ENCODE data around the gene LMAN1. TPM values are rescaled to one million over a fixed set of nuclear protein-coding genes. Genes with fewer than 3 reads are reported as not detected.

Gene LMAN1
- total and polyA plus RNA-seq, 2 donors (not counting 3 experiments of a cell fraction or from before 2014, with no cell fraction given): 43.8 to 92.5 TPM

GRCh38 chr18:59340312-59340711 is 18.8 kb downstream of the LMAN1 start:
- dilution Hi-C loops (cut with MboI; ENCODE audit: extremely low pct_ligation_motif_present, low sequenced_read_pairs): no loop called here

More at GRCh38 chr18:59340312-59340711, 18.8 kb downstream of the LMAN1 start:
- Histone ChIP-seq H3K36me3 (ENCODE audit: control insufficient read depth in 2 of 2, extremely low read depth in 1 of 2, insufficient read depth in 2 of 2, low read length in 2 of 2) (peaks cover 13 to 16% of the 10 kb centered on the region in 2 experiments), H3K27me3 (ENCODE audit: control insufficient read depth in 2 of 2, insufficient read depth in 2 of 2, low read length in 2 of 2) (no peaks in the 10 kb centered on the region), H3K9ac (replicated peaks; ENCODE audit: extremely low read depth, insufficient read depth, low read length) (no peak overlapping the region), H3K9me3 (replicated peaks; ENCODE audit: control insufficient read depth, insufficient read depth, low read length) (no peaks in the 10 kb centered on the region), H3K27ac (ENCODE audit: insufficient read depth, low read depth, low read length) (no peak overlapping the region), H3K4me3 (replicated peaks in 1 of 3; ENCODE audit: insufficient read depth in 1 of 3, low read depth in 1 of 3, low read length in 3 of 3) (no peak overlapping the region), H3K79me2 (ENCODE audit: control insufficient read depth, insufficient read depth, low read length) (peaks cover 39% of the 10 kb centered on the region), H3K9me1 (replicated peaks; ENCODE audit: control insufficient read depth, extremely low read depth, insufficient read depth, low read length) (no peaks in the 10 kb centered on the region), H3K4me2 (ENCODE audit: insufficient read depth, low read length) (no peak overlapping the region), H2AFZ (ENCODE audit: low read depth, low read length) (no peak overlapping the region), H3K4me1 (ENCODE audit: control insufficient read depth, extremely low read depth, insufficient read depth, low read length) (no peaks in the 10 kb centered on the region), H4K20me1 (replicated peaks; ENCODE audit: control insufficient read depth, extremely low read depth, insufficient read depth, low read length) (peaks cover 2% of the 10 kb centered on the region)
- TF ChIP-seq EZH2 (IDR thresholded peaks at IDR 0.05; ENCODE audit: borderline replicate concordance, low read depth, low read length, severe bottlenecking): no peak
- TF ChIP-seq CTCF (IDR thresholded peaks at IDR 0.05; ENCODE audit: extremely low read depth in 1 of 2, insufficient read depth in 1 of 2, low read depth in 1 of 2, low read length in 2 of 2): no peak
- TF ChIP-seq JUN (IDR thresholded peaks at IDR 0.05; ENCODE audit: borderline replicate concordance, insufficient read depth, insufficient read length, low read depth): no peak
- TF ChIP-seq MYC (IDR thresholded peaks at IDR 0.05; ENCODE audit: low read depth, low read length): no peak
- TF ChIP-seq MAX (IDR thresholded peaks at IDR 0.05; ENCODE audit: insufficient read depth, insufficient read length): no peak
- no peak for TF ChIP-seq FOS (IDR thresholded peaks at IDR 0.05; ENCODE audit: borderline replicate concordance, insufficient read depth, low read length)
- no peak for TF ChIP-seq POLR2AphosphoS5 (IDR thresholded peaks at IDR 0.05; ENCODE audit: insufficient read depth, low read depth, low read length)
- TF ChIP-seq POLR2A (IDR thresholded peaks at IDR 0.05; ENCODE audit: low read depth, low read length): no peak
- TF ChIP-seq GATA2 (IDR thresholded peaks at IDR 0.05; ENCODE audit: insufficient read depth, insufficient read length, low read depth, low read length): no peak
- BruUV-seq (replicated peaks): no TSS peak
- intact Hi-C loops (cut with micrococcal nuclease): no loop called here
- FAIRE-seq: no peak
- ChIA-PET CTCF (no interaction called here), POLR2A (no interaction called here)
- DNase-seq (ENCODE audit: low read depth, low spot score): no peak

All from endothelial cell of umbilical vein (primary cell).